Measurements from ENCODE around the gene TBC1D9B. TPM values are rescaled to one million over a fixed set of nuclear protein-coding genes. Genes with fewer than 3 reads are reported as not detected.

The TBC1D9B gene
- polyA plus RNA-seq, 2 of the 4 experiments (the other 2 are of a cell fraction): 37.2 to 64.7 TPM

DNA sequence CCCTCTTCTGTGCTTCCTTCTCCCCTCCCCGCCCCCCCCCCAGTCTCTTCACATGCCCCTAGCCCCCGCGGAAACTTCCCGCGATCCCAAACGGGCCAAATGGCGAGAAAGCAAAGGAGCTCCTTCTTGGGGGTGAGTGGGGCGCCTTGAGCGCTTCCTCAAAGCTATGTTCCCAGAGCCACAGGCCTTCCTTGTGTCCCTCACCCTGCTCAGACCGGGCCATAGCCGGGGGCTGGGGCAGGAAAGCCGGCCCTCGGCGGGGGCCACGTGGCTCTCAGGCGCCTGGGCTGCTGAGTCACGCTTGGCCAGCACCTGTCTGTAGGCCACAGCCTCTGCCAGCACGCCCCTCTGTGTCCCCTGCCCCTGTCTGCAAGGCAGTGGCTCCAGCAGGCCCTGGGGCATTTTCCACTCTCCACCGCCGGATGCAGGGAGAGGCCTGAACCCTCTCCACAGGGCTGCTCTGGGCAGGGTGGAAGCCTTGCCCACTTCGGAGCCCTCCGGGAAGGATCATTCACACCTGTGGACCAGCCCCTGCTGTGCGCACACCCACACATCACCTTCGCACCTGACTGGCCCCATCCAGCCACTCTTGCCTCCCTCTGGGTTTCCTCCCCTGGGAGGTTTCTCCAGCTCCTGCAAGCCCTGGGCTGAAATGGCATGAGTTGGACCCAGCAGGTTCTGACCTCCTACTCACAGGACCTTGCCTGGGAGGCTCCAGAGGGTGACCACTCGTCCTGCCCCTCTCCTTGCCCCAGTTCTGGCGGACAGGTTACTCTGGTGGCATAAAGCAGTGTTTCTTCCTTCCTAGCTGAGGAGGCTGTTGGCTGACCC lies 88.2 kb downstream of the TBC1D9B start (continued):
- TF ChIP-seq, protein P1, sequence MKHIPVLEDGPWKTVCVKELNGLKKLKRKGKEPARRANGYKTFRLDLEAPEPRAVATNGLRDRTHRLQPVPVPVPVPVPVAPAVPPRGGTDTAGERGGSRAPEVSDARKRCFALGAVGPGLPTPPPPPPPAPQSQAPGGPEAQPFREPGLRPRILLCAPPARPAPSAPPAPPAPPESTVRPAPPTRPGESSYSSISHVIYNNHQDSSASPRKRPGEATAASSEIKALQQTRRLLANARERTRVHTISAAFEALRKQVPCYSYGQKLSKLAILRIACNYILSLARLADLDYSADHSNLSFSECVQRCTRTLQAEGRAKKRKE (CRISPR knock-in tag; IDR thresholded peaks at IDR 0.05; ENCODE audit: low read depth): peak; percentile 99
- TF ChIP-seq HEYL (CRISPR knock-in tag; IDR thresholded peaks at IDR 0.05): peak; percentile 96
- TF ChIP-seq CBX8 (IDR thresholded peaks at IDR 0.05): no peak
- no peak for TF ChIP-seq RFX5 (IDR thresholded peaks at IDR 0.05)
- TF ChIP-seq, protein P2, sequence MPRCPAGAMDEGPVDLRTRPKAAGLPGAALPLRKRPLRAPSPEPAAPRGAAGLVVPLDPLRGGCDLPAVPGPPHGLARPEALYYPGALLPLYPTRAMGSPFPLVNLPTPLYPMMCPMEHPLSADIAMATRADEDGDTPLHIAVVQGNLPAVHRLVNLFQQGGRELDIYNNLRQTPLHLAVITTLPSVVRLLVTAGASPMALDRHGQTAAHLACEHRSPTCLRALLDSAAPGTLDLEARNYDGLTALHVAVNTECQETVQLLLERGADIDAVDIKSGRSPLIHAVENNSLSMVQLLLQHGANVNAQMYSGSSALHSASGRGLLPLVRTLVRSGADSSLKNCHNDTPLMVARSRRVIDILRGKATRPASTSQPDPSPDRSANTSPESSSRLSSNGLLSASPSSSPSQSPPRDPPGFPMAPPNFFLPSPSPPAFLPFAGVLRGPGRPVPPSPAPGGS (IDR thresholded peaks at IDR 0.05): no peak
- no peak for TF ChIP-seq SMC3 (IDR thresholded peaks at IDR 0.05)
- no peak; the same call in none of the 2 replicates for TF ChIP-seq FOSB (CRISPR knock-in tag; IDR thresholded peaks at IDR 0.05)
- TF ChIP-seq FOXS1 (CRISPR knock-in tag; IDR thresholded peaks at IDR 0.05): peak; percentile 95
- TF ChIP-seq JUN (IDR thresholded peaks at IDR 0.05): peak; percentile 35 to 59; a peak in 4 of 5 replicates
- TF ChIP-seq, protein P3, sequence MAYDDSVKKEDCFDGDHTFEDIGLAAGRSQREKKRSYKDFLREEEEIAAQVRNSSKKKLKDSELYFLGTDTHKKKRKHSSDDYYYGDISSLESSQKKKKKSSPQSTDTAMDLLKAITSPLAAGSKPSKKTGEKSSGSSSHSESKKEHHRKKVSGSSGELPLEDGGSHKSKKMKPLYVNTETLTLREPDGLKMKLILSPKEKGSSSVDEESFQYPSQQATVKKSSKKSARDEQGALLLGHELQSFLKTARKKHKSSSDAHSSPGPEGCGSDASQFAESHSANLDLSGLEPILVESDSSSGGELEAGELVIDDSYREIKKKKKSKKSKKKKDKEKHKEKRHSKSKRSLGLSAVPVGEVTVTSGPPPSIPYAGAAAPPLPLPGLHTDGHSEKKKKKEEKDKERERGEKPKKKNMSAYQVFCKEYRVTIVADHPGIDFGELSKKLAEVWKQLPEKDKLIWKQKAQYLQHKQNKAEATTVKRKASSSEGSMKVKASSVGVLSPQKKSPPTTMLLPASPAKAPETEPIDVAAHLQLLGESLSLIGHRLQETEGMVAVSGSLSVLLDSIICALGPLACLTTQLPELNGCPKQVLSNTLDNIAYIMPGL (CRISPR knock-in tag; IDR thresholded peaks at IDR 0.05; ENCODE audit: borderline replicate concordance): peak; percentile 80; the same call in 1 of the 2 replicates
- TF ChIP-seq, protein P4, sequence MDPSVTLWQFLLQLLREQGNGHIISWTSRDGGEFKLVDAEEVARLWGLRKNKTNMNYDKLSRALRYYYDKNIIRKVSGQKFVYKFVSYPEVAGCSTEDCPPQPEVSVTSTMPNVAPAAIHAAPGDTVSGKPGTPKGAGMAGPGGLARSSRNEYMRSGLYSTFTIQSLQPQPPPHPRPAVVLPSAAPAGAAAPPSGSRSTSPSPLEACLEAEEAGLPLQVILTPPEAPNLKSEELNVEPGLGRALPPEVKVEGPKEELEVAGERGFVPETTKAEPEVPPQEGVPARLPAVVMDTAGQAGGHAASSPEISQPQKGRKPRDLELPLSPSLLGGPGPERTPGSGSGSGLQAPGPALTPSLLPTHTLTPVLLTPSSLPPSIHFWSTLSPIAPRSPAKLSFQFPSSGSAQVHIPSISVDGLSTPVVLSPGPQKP (IDR thresholded peaks at IDR 0.05; ENCODE audit: low read depth, low read length): no peak
- no peak for TF ChIP-seq ZFP36 (IDR thresholded peaks at IDR 0.05; ENCODE audit: borderline replicate concordance, partially characterized antibody)
- peak; percentile 1; the same call in 1 of the 2 replicates for TF ChIP-seq FOSL2 (IDR thresholded peaks at IDR 0.05)
- TF ChIP-seq FOSL2 (CRISPR knock-in tag; IDR thresholded peaks at IDR 0.05): peak; percentile 69
- peak; percentile 95 for TF ChIP-seq HOXB5 (CRISPR knock-in tag; IDR thresholded peaks at IDR 0.05)
- TF ChIP-seq MYC (IDR thresholded peaks at IDR 0.05; ENCODE audit: borderline replicate concordance, low read length): peak; percentile 71; the same call in 1 of the 2 replicates
- peak; percentile 87; the same call in 1 of the 2 replicates for TF ChIP-seq HOXA7 (CRISPR knock-in tag; IDR thresholded peaks at IDR 0.05)
- TF ChIP-seq, protein P5, sequence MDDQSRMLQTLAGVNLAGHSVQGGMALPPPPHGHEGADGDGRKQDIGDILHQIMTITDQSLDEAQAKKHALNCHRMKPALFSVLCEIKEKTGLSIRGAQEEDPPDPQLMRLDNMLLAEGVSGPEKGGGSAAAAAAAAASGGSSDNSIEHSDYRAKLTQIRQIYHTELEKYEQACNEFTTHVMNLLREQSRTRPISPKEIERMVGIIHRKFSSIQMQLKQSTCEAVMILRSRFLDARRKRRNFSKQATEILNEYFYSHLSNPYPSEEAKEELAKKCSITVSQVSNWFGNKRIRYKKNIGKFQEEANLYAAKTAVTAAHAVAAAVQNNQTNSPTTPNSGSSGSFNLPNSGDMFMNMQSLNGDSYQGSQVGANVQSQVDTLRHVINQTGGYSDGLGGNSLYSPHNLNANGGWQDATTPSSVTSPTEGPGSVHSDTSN (IDR thresholded peaks at IDR 0.05): no peak
- TF ChIP-seq NPAS2 (CRISPR knock-in tag; IDR thresholded peaks at IDR 0.05; ENCODE audit: borderline replicate concordance): peak; percentile 80
- peak in 1 of 2 experiments; percentile 26; a peak in 2 of 5 replicates for TF ChIP-seq EP300 (IDR thresholded peaks at IDR 0.05)
- TF ChIP-seq RARB (CRISPR knock-in tag; IDR thresholded peaks at IDR 0.05): peak; percentile 33; the same call in 1 of the 2 replicates
- TF ChIP-seq CHD4 (IDR thresholded peaks at IDR 0.05; ENCODE audit: borderline replicate concordance): no peak
- TF ChIP-seq ZSCAN20 (CRISPR knock-in tag; IDR thresholded peaks at IDR 0.05): peak; percentile 96
- TF ChIP-seq EHF (CRISPR knock-in tag; IDR thresholded peaks at IDR 0.05): peak; percentile 95
- no peak for TF ChIP-seq CEBPB (IDR thresholded peaks at IDR 0.05)
- peak; percentile 98 for TF ChIP-seq HOXB13 (CRISPR knock-in tag; IDR thresholded peaks at IDR 0.05; ENCODE audit: low read depth)
- TF ChIP-seq, protein P6, sequence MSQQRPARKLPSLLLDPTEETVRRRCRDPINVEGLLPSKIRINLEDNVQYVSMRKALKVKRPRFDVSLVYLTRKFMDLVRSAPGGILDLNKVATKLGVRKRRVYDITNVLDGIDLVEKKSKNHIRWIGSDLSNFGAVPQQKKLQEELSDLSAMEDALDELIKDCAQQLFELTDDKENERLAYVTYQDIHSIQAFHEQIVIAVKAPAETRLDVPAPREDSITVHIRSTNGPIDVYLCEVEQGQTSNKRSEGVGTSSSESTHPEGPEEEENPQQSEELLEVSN (IDR thresholded peaks at IDR 0.05; ENCODE audit: borderline replicate concordance, low read depth): peak; percentile 94
- TF ChIP-seq, protein P7, sequence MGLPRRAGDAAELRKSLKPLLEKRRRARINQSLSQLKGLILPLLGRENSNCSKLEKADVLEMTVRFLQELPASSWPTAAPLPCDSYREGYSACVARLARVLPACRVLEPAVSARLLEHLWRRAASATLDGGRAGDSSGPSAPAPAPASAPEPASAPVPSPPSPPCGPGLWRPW (IDR thresholded peaks at IDR 0.05): no peak
- TF ChIP-seq, protein P8, sequence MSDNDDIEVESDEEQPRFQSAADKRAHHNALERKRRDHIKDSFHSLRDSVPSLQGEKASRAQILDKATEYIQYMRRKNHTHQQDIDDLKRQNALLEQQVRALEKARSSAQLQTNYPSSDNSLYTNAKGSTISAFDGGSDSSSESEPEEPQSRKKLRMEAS (IDR thresholded peaks at IDR 0.05): peak; percentile 99

Measured in A549 (cell line).